DND-41 (cell line): ENCODE data around the gene TMEM132C.

Source experiments
- ATAC-seq: fragments of 200-7000 bp; cut with Tn5 transposase; 3 replicates; pipeline ENCODE4 v1.9.1; 2021; ENCODE audit warnings: low read depth; ENCODE audit not compliant: insufficient read depth
- DNase-seq: peaks from one replicate; pipeline ENCODE4 v3.0.0-alpha.2; 2020
- H2AFZ ChIP-seq: 2 replicates; pipeline ENCODE4 v1.6.0; 2012; ENCODE audit warnings: low read depth, low read length
- H3K27ac ChIP-seq: 2 replicates; pipeline ENCODE4 v1.5.1; 2012; ENCODE audit warnings: low read length, inconsistent platforms
- H3K27me3 ChIP-seq: fragments of 200-600 bp; sonication (generic); 2 replicates; pipeline ENCODE4 v1.6.0; 2012; ENCODE audit warnings: low read length, mild to moderate bottlenecking, inconsistent platforms; ENCODE audit not compliant: insufficient read depth, poor library complexity
- H3K36me3 ChIP-seq: 2 replicates; pipeline ENCODE4 v1.5.1; 2012; ENCODE audit warnings: low read length, inconsistent platforms; ENCODE audit not compliant: insufficient read depth
- H3K4me1 ChIP-seq: 2 replicates; pipeline ENCODE4 v1.5.1; 2012; ENCODE audit warnings: mild to moderate bottlenecking, low read length; ENCODE audit not compliant: insufficient read depth
- H3K4me2 ChIP-seq: 2 replicates; pipeline ENCODE4 v1.6.0; 2012; ENCODE audit warnings: mild to moderate bottlenecking, moderate library complexity, low read length, inconsistent platforms; ENCODE audit not compliant: insufficient read depth
- H3K4me3 ChIP-seq, 2 experiments: fragments of 200-600 bp in 1 of 2; shearing (Covaris generic) in 1 of 2; 2 replicates each; pipeline ENCODE4 v1.5.1; 2012 to 2016; ENCODE audit warnings: inconsistent platforms in 2 of 2, low read length in 2 of 2, mild to moderate bottlenecking in 2 of 2, low read depth in 1 of 2, moderate library complexity in 1 of 2
- H3K79me2 ChIP-seq: 2 replicates; pipeline ENCODE4 v1.6.0; 2012; ENCODE audit warnings: low read length, inconsistent platforms; ENCODE audit not compliant: insufficient read depth
- H3K9ac ChIP-seq: 2 replicates; pipeline ENCODE4 v1.6.0; 2012; ENCODE audit warnings: low read depth, mild to moderate bottlenecking, inconsistent platforms, low read length, moderate library complexity
- H3K9me3 ChIP-seq: 2 replicates; pipeline ENCODE4 v1.5.1; 2012; ENCODE audit warnings: low read length, moderate library complexity, mild to moderate bottlenecking, inconsistent platforms; ENCODE audit not compliant: insufficient read depth, severe bottlenecking
- H4K20me1 ChIP-seq: 2 replicates; pipeline ENCODE4 v1.6.0; 2012; ENCODE audit warnings: low read length; ENCODE audit not compliant: insufficient read depth
- EZH2 ChIP-seq: IDR thresholded peaks from 3 replicates; pipeline ENCODE4 v1.6.1; 2012; ENCODE audit warnings: borderline replicate concordance, low read depth, mild to moderate bottlenecking, moderate library complexity, low read length, inconsistent platforms; ENCODE audit not compliant: severe bottlenecking
- TF ChIP-seq, protein P1 (sequence below): IDR thresholded peaks from 2 replicates; pipeline ENCODE4 v1.5.1; 2012; ENCODE audit warnings: borderline replicate concordance, low read length, moderate library complexity, mild to moderate bottlenecking; ENCODE audit not compliant: poor library complexity, severe bottlenecking; ENCODE audit errors: extremely low read depth

Gene TMEM132C

DNA sequence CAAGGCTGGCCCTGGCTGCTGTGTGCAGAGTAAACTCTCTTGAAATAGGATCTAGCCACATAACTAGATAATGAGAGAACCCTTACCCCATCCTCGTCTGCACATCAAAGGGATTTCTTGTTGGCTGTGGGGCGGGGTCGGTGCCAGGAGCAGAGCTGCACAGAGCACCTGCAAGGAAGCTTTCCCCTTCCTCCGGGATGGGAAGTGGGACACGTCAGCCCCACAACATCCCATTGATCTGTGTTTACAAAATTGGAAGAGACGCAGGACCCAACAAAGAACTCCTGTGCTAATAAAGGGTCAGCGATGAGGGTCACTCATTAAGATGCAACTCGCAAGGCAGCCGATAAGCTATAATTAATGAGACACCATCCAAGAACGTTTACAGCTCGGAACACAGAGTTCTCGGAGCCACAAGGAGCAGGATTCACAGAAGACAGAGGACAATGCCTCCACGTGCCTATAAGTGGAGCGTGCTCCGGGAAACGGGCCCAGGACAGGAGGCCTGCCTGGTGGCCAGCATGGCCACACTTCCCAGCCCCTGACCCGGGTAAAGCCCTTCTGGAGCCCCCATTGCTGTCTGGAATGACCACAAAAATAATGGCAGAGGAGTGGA lies 385.3 kb downstream of the TMEM132C start:
- no peak overlapping the region for H3K4me2 ChIP-seq
- no peaks in the 10 kb centered on the region for H3K4me1 ChIP-seq
- no peak overlapping the region for H3K27ac ChIP-seq
- ATAC-seq (no peak), DNase-seq (no peak)
- TF ChIP-seq, protein P1, sequence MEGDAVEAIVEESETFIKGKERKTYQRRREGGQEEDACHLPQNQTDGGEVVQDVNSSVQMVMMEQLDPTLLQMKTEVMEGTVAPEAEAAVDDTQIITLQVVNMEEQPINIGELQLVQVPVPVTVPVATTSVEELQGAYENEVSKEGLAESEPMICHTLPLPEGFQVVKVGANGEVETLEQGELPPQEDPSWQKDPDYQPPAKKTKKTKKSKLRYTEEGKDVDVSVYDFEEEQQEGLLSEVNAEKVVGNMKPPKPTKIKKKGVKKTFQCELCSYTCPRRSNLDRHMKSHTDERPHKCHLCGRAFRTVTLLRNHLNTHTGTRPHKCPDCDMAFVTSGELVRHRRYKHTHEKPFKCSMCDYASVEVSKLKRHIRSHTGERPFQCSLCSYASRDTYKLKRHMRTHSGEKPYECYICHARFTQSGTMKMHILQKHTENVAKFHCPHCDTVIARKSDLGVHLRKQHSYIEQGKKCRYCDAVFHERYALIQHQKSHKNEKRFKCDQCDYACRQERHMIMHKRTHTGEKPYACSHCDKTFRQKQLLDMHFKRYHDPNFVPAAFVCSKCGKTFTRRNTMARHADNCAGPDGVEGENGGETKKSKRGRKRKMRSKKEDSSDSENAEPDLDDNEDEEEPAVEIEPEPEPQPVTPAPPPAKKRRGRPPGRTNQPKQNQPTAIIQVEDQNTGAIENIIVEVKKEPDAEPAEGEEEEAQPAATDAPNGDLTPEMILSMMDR = no peak
- no peak for TF ChIP-seq EZH2
- H2AFZ ChIP-seq = no peak overlapping the region
- H3K4me3 ChIP-seq = no peak overlapping the region
- no peaks in the 10 kb centered on the region for H3K9me3 ChIP-seq
- H4K20me1 ChIP-seq = no peaks in the 10 kb centered on the region
- no peak overlapping the region for H3K9ac ChIP-seq
- H3K79me2 ChIP-seq = no peaks in the 10 kb centered on the region
- no peaks in the 10 kb centered on the region for H3K36me3 ChIP-seq
- no peaks in the 10 kb centered on the region for H3K27me3 ChIP-seq

DNA sequence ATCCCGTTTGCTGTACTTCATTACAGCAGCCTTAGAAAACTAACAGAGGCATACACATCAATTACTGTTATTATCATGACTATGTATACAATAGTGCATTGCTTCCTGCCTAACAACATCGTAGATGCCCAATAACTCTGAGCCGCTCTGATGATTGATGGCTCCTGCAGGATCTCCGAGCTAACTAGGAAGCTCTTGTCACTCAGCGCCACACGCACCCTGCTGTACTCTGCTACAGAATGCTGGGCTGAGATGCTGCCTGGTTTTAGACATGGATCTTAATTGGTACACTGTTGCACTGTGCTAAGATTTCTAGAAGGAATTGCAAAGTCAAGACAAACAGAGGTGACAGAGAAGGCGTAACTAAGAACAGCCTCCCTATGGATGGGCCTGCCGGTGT lies 387.5 kb downstream of the TMEM132C start:
- Histone ChIP-seq H3K27ac (no peak overlapping the region), H3K9me3 (no peaks in the 10 kb centered on the region), H3K4me2 (no peak overlapping the region), H4K20me1 (no peaks in the 10 kb centered on the region), H3K4me1 (no peaks in the 10 kb centered on the region), H3K27me3 (no peaks in the 10 kb centered on the region), H3K4me3 (no peak overlapping the region), H3K9ac (no peak overlapping the region), H2AFZ (no peak overlapping the region), H3K79me2 (no peaks in the 10 kb centered on the region), H3K36me3 (no peaks in the 10 kb centered on the region)
- DNase-seq = no peak
- no peak for ATAC-seq
- no peak for TF ChIP-seq EZH2
- TF ChIP-seq, protein P1 = no peak

DNA sequence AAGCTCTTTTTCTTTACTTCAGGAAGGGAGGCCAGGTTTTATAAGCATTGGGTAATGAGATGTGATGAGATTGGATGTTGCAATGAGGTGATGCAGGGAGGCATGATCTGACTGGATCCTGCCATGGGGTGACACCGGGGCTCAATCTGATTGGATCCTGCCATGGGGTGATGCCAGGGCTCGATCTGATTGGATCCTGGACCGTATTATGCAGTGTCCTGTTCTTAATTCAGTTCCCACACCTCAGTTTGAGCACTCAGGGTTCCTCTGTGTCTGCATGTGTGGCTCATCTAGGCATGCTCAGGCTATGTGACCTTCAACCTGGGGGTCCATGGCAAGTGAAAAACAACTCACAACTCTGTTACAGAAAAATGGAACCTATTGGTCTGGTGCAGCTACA lies 390.4 kb downstream of the TMEM132C start:
- Histone ChIP-seq H3K27ac (no peak overlapping the region), H3K27me3 (no peaks in the 10 kb centered on the region), H3K4me2 (no peak overlapping the region), H3K4me3 (no peak overlapping the region), H3K9me3 (no peaks in the 10 kb centered on the region), H3K79me2 (no peaks in the 10 kb centered on the region), H4K20me1 (no peaks in the 10 kb centered on the region), H3K36me3 (no peaks in the 10 kb centered on the region), H3K4me1 (no peaks in the 10 kb centered on the region), H2AFZ (no peak overlapping the region), H3K9ac (no peak overlapping the region)
- TF ChIP-seq, protein P1 = no peak
- TF ChIP-seq EZH2 = no peak
- ATAC-seq (no peak), DNase-seq (no peak)
